Activated T-cell treated with anti-CD3 and anti-CD28 coated beads, Interleukin-2, amount 50 U/mL, for 1 hour (primary cell): ENCODE measurements around the gene KRT8.

ENCODE experiments used
- DNase-seq: peaks from one replicate; pipeline ENCODE4 v3.0.0-alpha.2; 2020

Gene KRT8

GRCh38 chr12:52924764-52925716, 20.2 kb upstream of the KRT8 start:
- no peak for DNase-seq

- DNase-seq: no peak
Observed at GRCh38 chr12:52921488-52922165, 16.8 kb upstream of the KRT8 start.

GRCh38 chr12:52920937-52921336, 16.1 kb upstream of the KRT8 start:
- DNase-seq: no peak

GRCh38 chr12:52918784-52919183, 13.9 kb upstream of the KRT8 start:
- DNase-seq: no peak

- DNase-seq: no peak
Observed at GRCh38 chr12:52918351-52918750, 13.5 kb upstream of the KRT8 start.

GRCh38 chr12:52917800-52918199, 12.9 kb upstream of the KRT8 start:
- no peak for DNase-seq

- no peak for DNase-seq
Observed at GRCh38 chr12:52916216-52916615, 11.3 kb upstream of the KRT8 start.

- no peak for DNase-seq
Observed at GRCh38 chr12:52915637-52916036, 10.8 kb upstream of the KRT8 start.

- no peak for DNase-seq
Observed at GRCh38 chr12:52914576-52915121, 9.8 kb upstream of the KRT8 start.

GRCh38 chr12:52913431-52913821, 8.6 kb upstream of the KRT8 start:
- DNase-seq: no peak

GRCh38 chr12:52912711-52913430, 8.0 kb upstream of the KRT8 start:
- no peak for DNase-seq

GRCh38 chr12:52910248-52910883, 5.5 kb upstream of the KRT8 start:
- no peak for DNase-seq

- no peak for DNase-seq
Observed at GRCh38 chr12:52909796-52910195, 4.9 kb upstream of the KRT8 start.

- no peak for DNase-seq
Observed at GRCh38 chr12:52909331-52909730, 4.5 kb upstream of the KRT8 start.

GRCh38 chr12:52907092-52907810, 2.4 kb upstream of the KRT8 start:
- no peak for DNase-seq

GRCh38 chr12:52906191-52906601, 1.3 kb upstream of the KRT8 start:
- DNase-seq: no peak

- peak; percentile 51 for DNase-seq
Observed at GRCh38 chr12:52903855-52904508, 894 bp downstream of the KRT8 start.

- DNase-seq: peak; percentile 62
Observed at GRCh38 chr12:52903285-52903854, 1.5 kb downstream of the KRT8 start.

- DNase-seq: no peak
Observed at GRCh38 chr12:52901715-52902541, 2.9 kb downstream of the KRT8 start.
